GM18951 (cell line): ENCODE results near the gene SENP5.
A peak's percentile ranks its signal among the peaks of the same experiment; 100 is the strongest.

Source experiments
- POLR2A ChIP-seq: IDR thresholded peaks from 4 replicates; pipeline ENCODE4 v1.6.1; 2011; ENCODE audit warnings: mild to moderate bottlenecking; ENCODE audit not compliant: insufficient read length, insufficient read depth; ENCODE audit errors: extremely low read depth
- in situ Hi-C: fragments of 300-500 bp; cut with MboI; formaldehyde crosslinking; loops from one replicate; pipeline ENCODE4 v1.12.0; 2022; ENCODE audit warnings: low sequenced_read_pairs, mixed read lengths, inconsistent platforms; ENCODE audit not compliant: unreplicated experiment

The SENP5 gene

GRCh38 chr3:196962930-196963630, 95.4 kb downstream of the SENP5 start:
- in situ Hi-C loops = loop anchor here (25.0 kb wide), 1 partner anchor 351 kb away; no protein-coding TSS in a partner anchor
- no peak for TF ChIP-seq POLR2A

- in situ Hi-C loops = loop anchor here (25.0 kb wide), 1 partner anchor 351 kb away; no protein-coding TSS in a partner anchor
- TF ChIP-seq POLR2A = no peak
Measured at GRCh38 chr3:196963631-196963953, 95.9 kb downstream of the SENP5 start.

- no peak for TF ChIP-seq POLR2A
- in situ Hi-C loops = loop anchor here (25.0 kb wide), 1 partner anchor 353 kb away; no protein-coding TSS in a partner anchor
Measured at GRCh38 chr3:196965112-196965803, 97.5 kb downstream of the SENP5 start.

- in situ Hi-C loops = loop anchor here (25.0 kb wide), 1 partner anchor 353 kb away; no protein-coding TSS in a partner anchor
- no peak for TF ChIP-seq POLR2A
Measured at GRCh38 chr3:196965804-196966173, 98.1 kb downstream of the SENP5 start.

GRCh38 chr3:196966526-196967401, 99.0 kb downstream of the SENP5 start:
- in situ Hi-C loops = loop anchor here (25.0 kb wide), 1 partner anchor 354 kb away; no protein-coding TSS in a partner anchor

GRCh38 chr3:196967412-196968232, 99.9 kb downstream of the SENP5 start:
- no peak for TF ChIP-seq POLR2A
- in situ Hi-C loops = loop anchor here (25.0 kb wide), 1 partner anchor 355 kb away; no protein-coding TSS in a partner anchor

More at GRCh38 chr3:196966526-196967401, 99.0 kb downstream of the SENP5 start:
- TF ChIP-seq POLR2A = no peak

GRCh38 chr3:196968233-196969133, 100.8 kb downstream of the SENP5 start, which contains the start of gene PIGZ:
PIGZ (minus strand) TSS chr3:196968833; CDS start chr3:196952031, 16,802 bp downstream.
- peak; percentile 61 for TF ChIP-seq POLR2A
- in situ Hi-C loops = loop anchor here (25.0 kb wide), 1 partner anchor 356 kb away; no protein-coding TSS in a partner anchor

- no peak for TF ChIP-seq POLR2A
- in situ Hi-C loops = loop anchor here (25.0 kb wide), 1 partner anchor 357 kb away; no protein-coding TSS in a partner anchor
Measured at GRCh38 chr3:196969134-196969659, 101.5 kb downstream of the SENP5 start.

- in situ Hi-C loops = loop anchor here (25.0 kb wide), 1 partner anchor 358 kb away; no protein-coding TSS in a partner anchor
- peak; percentile 35 for TF ChIP-seq POLR2A
Measured at GRCh38 chr3:196969660-196970546, 102.2 kb downstream of the SENP5 start.

GRCh38 chr3:196970547-196971093, 102.9 kb downstream of the SENP5 start:
- in situ Hi-C loops = loop anchor here (25.0 kb wide), 1 partner anchor 358 kb away; no protein-coding TSS in a partner anchor
- no peak for TF ChIP-seq POLR2A
